GM23338 (cell line): ENCODE measurements around the gene IER3IP1.

Experiments used
- CTCF ChIP-seq, 2 experiments: fragments of 200-600 bp in 1 of 2; sonication (generic) in 1 of 2; conservative IDR thresholded peaks; 2 replicates each; pipeline versions ENCODE4 v1.5.1 to v1.6.1; 2016 to 2017; ENCODE audit warnings: antibody characterized with exemption in 2 of 2, low read depth in 2 of 2, mild to moderate bottlenecking in 2 of 2, moderate library complexity in 1 of 2
- ETS1 ChIP-seq: IDR thresholded peaks from 2 replicates; pipeline ENCODE4 v1.6.1; 2016; ENCODE audit warnings: antibody characterized with exemption
- EZH2 ChIP-seq: fragments of 200-600 bp; sonication (generic); IDR thresholded peaks from one replicate; pipeline ENCODE4 v1.8.0; 2017; ENCODE audit warnings: antibody characterized with exemption, mild to moderate bottlenecking, low read depth; ENCODE audit not compliant: unreplicated experiment
- EZH2phosphoT487 ChIP-seq: fragments of 200-600 bp; sonication (generic); IDR thresholded peaks from one replicate; pipeline ENCODE4 v1.8.1; 2018; ENCODE audit warnings: antibody characterized with exemption; ENCODE audit not compliant: unreplicated experiment
- JUNB ChIP-seq: IDR thresholded peaks from one replicate; pipeline ENCODE4 v1.6.1; 2016; ENCODE audit warnings: antibody characterized with exemption; ENCODE audit not compliant: unreplicated experiment
- POLR2AphosphoS5 ChIP-seq: IDR thresholded peaks from 2 replicates; pipeline ENCODE4 v1.6.1; 2016; ENCODE audit warnings: antibody characterized with exemption, low read depth
- REST ChIP-seq: IDR thresholded peaks from one replicate; pipeline ENCODE4 v1.6.1; 2018; ENCODE audit warnings: antibody characterized with exemption; ENCODE audit not compliant: unreplicated experiment
- STAT1 ChIP-seq: IDR thresholded peaks from one replicate; pipeline ENCODE4 v1.6.1; 2016; ENCODE audit warnings: antibody characterized with exemption; ENCODE audit not compliant: unreplicated experiment
- ZNF114 ChIP-seq: fragments of 250-450 bp; sonication (Bioruptor Pico); IDR thresholded peaks from 2 replicates; pipeline ENCODE4 v1.5.0; 2020; ENCODE audit warnings: mild to moderate bottlenecking, moderate library complexity
- ZNF331 ChIP-seq: fragments of 250-450 bp; sonication (Bioruptor Pico); IDR thresholded peaks from 2 replicates; pipeline ENCODE4 v1.5.0; 2020; ENCODE audit warnings: low read depth, mild to moderate bottlenecking, moderate library complexity
- ZNF462 ChIP-seq: fragments of 250-450 bp; sonication (Bioruptor Pico); IDR thresholded peaks from 2 replicates; pipeline ENCODE4 v1.5.0; 2020; ENCODE audit warnings: mild to moderate bottlenecking, moderate library complexity

GRCh38 chr18:47209171-47209570 is 33.0 kb upstream of the IER3IP1 start:
- TF ChIP-seq CTCF (conservative IDR thresholded peaks at IDR 0.05; ENCODE audit: low read depth in 2 of 2) (no peak), EZH2 (no peak), REST (no peak), ETS1 (no peak), POLR2AphosphoS5 (no peak), EZH2phosphoT487 (no peak), ZNF462 (CRISPR knock-in tag) (no peak), ZNF114 (CRISPR knock-in tag) (no peak), JUNB (no peak), ZNF331 (CRISPR knock-in tag) (no peak), STAT1 (no peak)
